HT1080 (cell line): Measurements from ENCODE around the gene TEX36. TPM values are rescaled to one million over a fixed set of nuclear protein-coding genes. Genes with fewer than 3 reads are reported as not detected.

Experiments
- total RNA-seq: library from RNA; depleted of rRNA; stranded (reverse); fragments of >200 nt; shearing (Covaris generic); gene quantifications from 2 replicates; pipeline ENCODE4 v1.2.3, GENCODE V29; 2014; rRNA removed

Gene TEX36
- total RNA-seq, 1 experiment from 2014 or later = not detected

Other genes with a start within 250 kb of the TEX36 start
- 31.8 and 32.9 TPM in 2 replicates for gene EDRF1, start 36.5 kb upstream of the TEX36 start, total RNA-seq
- gene MMP21, start 92.7 kb upstream of the TEX36 start, total RNA-seq = not detected in 2 replicates
- gene UROS, start 140.1 kb upstream of the TEX36 start, total RNA-seq = 81.3 and 84.4 TPM in 2 replicates
- gene BCCIP, start 140.4 kb upstream of the TEX36 start, total RNA-seq = 91.3 and 104 TPM in 2 replicates
- 28.6 and 32.7 TPM in 2 replicates for gene DHX32, start 198.1 kb upstream of the TEX36 start, total RNA-seq
- 0.42 TPM in 1 of 2 replicates, not detected in the other for gene FANK1, start 213.4 kb upstream of the TEX36 start, total RNA-seq